ENCODE results near the gene PPARA. TPM values are rescaled to one million over a fixed set of nuclear protein-coding genes. Genes with fewer than 3 reads are reported as not detected.
A peak's percentile ranks its signal among the peaks of the same experiment; 100 is the strongest.

PPARA gene
- total RNA-seq, 3 donors from 2014 or later (not counting 1 experiment from before 2014, with no cell fraction given): 20.1 to 27.8 (median 27.0) TPM

- ATAC-seq (peak in 1 of 3 donors; percentile 32), DNase-seq (no peak)
- peaks cover 8% of the 10 kb centered on the region for H3K36me3 Mint-ChIP-seq
- Histone ChIP-seq H3K9me3 (ENCODE audit: control insufficient read depth, insufficient read depth, low read length) (no peaks in the 10 kb centered on the region), H3K4me3 (ENCODE audit: low read length) (no peak overlapping the region), H3K4me1 (ENCODE audit: control insufficient read depth, insufficient read depth, low read length) (peaks cover 8% of the 10 kb centered on the region), H3K27me3 (ENCODE audit: control insufficient read depth, insufficient read depth, low read length) (no peaks in the 10 kb centered on the region), H3K27ac (ENCODE audit: low read length) (no peak overlapping the region), H3K36me3 (ENCODE audit: control insufficient read depth, insufficient read depth, low read length) (peaks cover 6% of the 10 kb centered on the region)
- no peak overlapping the region for H3K27ac Mint-ChIP-seq
- intact Hi-C loops (cut with micrococcal nuclease): no loop called here
- H3K9me3 Mint-ChIP-seq: no peaks in the 10 kb centered on the region
- 75% methylated on average over 9 of the region's 9 CpGs for WGBS (ENCODE audit: insufficient coverage)
- peaks cover 0 to under 1% of the 10 kb centered on the region in 2 donors for H3K4me1 Mint-ChIP-seq
- no peak for TF ChIP-seq CTCF (IDR thresholded peaks at IDR 0.05)
- no peaks in the 10 kb centered on the region for H3K27me3 Mint-ChIP-seq (ENCODE audit: low read depth in 2 of 2)
- no peak overlapping the region for H3K4me3 Mint-ChIP-seq
These were observed 82.9 kb downstream of the PPARA start for GRCh38 chr22:46233231-46233630.

- H3K4me1 ChIP-seq (ENCODE audit: control insufficient read depth, insufficient read depth, low read length): peaks cover 19% of the 10 kb centered on the region
- intact Hi-C loops (cut with micrococcal nuclease): no loop called here
- no peaks in the 10 kb centered on the region for H3K27me3 ChIP-seq (ENCODE audit: control insufficient read depth, insufficient read depth, low read length)
- Mint-ChIP-seq H3K27me3 (ENCODE audit: low read depth in 2 of 2) (no peaks in the 10 kb centered on the region), H3K9me3 (no peaks in the 10 kb centered on the region), H3K4me3 (no peak overlapping the region), H3K4me1 (peaks cover 12 to 18% of the 10 kb centered on the region in 2 donors), H3K27ac (no peak overlapping the region), H3K36me3 (peaks cover 8% of the 10 kb centered on the region)
- no peak for TF ChIP-seq CTCF (IDR thresholded peaks at IDR 0.05)
- peaks cover 6% of the 10 kb centered on the region for H3K36me3 ChIP-seq (ENCODE audit: control insufficient read depth, insufficient read depth, low read length)
- DNase-seq: no peak
- no peak for ATAC-seq
- 95% methylated on average over 12 of the region's 12 CpGs for WGBS (ENCODE audit: insufficient coverage)
- no peak overlapping the region for H3K4me3 ChIP-seq (ENCODE audit: low read length)
- no peak overlapping the region for H3K27ac ChIP-seq (ENCODE audit: low read length)
- H3K9me3 ChIP-seq (ENCODE audit: control insufficient read depth, insufficient read depth, low read length): no peaks in the 10 kb centered on the region
These were observed 84.6 kb downstream of the PPARA start for GRCh38 chr22:46234969-46235368.

GRCh38 chr22:46237453-46238124 is 87.3 kb downstream of the PPARA start:
- Mint-ChIP-seq H3K9me3 (no peaks in the 10 kb centered on the region), H3K27ac (no peak overlapping the region), H3K4me1 (peaks cover 19 to 25% of the 10 kb centered on the region in 2 donors), H3K4me3 (no peak overlapping the region), H3K27me3 (ENCODE audit: low read depth in 2 of 2) (no peaks in the 10 kb centered on the region), H3K36me3 (peaks cover 8% of the 10 kb centered on the region)
- Histone ChIP-seq H3K4me1 (ENCODE audit: control insufficient read depth, insufficient read depth, low read length) (peaks cover 24% of the 10 kb centered on the region), H3K36me3 (ENCODE audit: control insufficient read depth, insufficient read depth, low read length) (peaks cover 3% of the 10 kb centered on the region), H3K4me3 (ENCODE audit: low read length) (no peak overlapping the region), H3K27me3 (ENCODE audit: control insufficient read depth, insufficient read depth, low read length) (no peaks in the 10 kb centered on the region), H3K27ac (ENCODE audit: low read length) (no peak overlapping the region), H3K9me3 (ENCODE audit: control insufficient read depth, insufficient read depth, low read length) (no peaks in the 10 kb centered on the region)
- DNase-seq (no peak), ATAC-seq (no peak)
- intact Hi-C loops (cut with micrococcal nuclease): no loop called here
- 96% methylated on average over 12 of the region's 12 CpGs for WGBS (ENCODE audit: insufficient coverage)
- TF ChIP-seq CTCF (IDR thresholded peaks at IDR 0.05): no peak

GRCh38 chr22:46238541-46238940 is 88.2 kb downstream of the PPARA start:
- Mint-ChIP-seq H3K4me1 (peaks cover 19 to 25% of the 10 kb centered on the region in 2 donors), H3K27ac (peak overlapping the region in 1 of 2 donors; percentile 61), H3K9me3 (no peaks in the 10 kb centered on the region), H3K4me3 (no peak overlapping the region), H3K27me3 (ENCODE audit: low read depth in 2 of 2) (no peaks in the 10 kb centered on the region), H3K36me3 (peaks cover 8% of the 10 kb centered on the region)
- no peak for TF ChIP-seq CTCF (IDR thresholded peaks at IDR 0.05)
- Histone ChIP-seq H3K4me3 (ENCODE audit: low read length) (no peak overlapping the region), H3K27me3 (ENCODE audit: control insufficient read depth, insufficient read depth, low read length) (no peaks in the 10 kb centered on the region), H3K36me3 (ENCODE audit: control insufficient read depth, insufficient read depth, low read length) (peaks cover 3% of the 10 kb centered on the region), H3K27ac (ENCODE audit: low read length) (no peak overlapping the region), H3K9me3 (ENCODE audit: control insufficient read depth, insufficient read depth, low read length) (no peaks in the 10 kb centered on the region), H3K4me1 (ENCODE audit: control insufficient read depth, insufficient read depth, low read length) (peaks cover 24% of the 10 kb centered on the region)
- no peak for ATAC-seq
- intact Hi-C loops (cut with micrococcal nuclease): no loop called here
- WGBS (ENCODE audit: insufficient coverage): 96% methylated on average over 16 of the region's 16 CpGs
- DNase-seq: no peak

All from natural killer cell (primary cell).